NCI-H2196 treated with DMSO at 0.1 percent for 48 hours (cell line): ENCODE data around the gene KCNIP4.

Experiments
- DNase-seq: peaks from one replicate; lab custom pipeline; 2025; ENCODE audit not compliant: unreplicated experiment; lab: John Stamatoyannopoulos, UW

KCNIP4 gene

DNA sequence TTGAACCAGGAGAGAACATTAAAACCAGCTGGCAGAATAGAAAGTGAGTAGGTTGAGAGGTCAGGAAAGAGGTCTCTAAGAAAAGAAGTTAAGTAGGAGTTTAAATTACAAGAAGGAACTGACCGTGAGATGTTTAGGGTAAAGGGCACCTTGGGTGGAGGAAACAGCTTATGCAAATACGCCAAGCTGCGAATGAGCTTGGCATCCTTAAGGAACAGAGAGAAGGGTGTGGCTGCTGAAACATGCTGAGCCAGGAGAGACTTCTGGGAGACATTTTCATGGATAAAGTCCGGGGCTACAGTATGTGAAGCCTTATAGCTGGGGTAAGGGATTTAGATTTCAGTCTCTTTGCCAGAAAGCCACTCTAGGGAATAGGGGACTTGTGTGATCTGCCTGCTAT is 249.1 kb downstream of the KCNIP4 start:
- no peak for DNase-seq

DNA sequence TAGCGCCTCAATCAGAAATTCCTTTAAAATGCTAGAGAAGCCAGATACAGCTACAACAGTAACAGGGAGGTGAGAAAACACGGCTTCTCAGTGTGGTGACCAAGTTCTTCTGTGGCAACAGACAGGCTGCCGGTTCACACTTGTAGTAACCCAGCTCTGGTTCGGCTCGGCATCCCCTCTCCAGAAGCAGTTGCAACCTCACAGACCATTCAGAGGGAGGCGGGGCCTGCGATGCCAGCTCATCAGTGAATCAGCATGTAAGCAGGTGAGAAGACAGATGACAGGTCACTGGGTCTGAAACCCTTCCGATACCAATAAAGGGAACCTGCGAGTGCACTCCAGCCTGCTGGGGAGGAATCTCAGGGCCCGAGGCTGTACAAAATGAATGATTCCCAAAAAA is 251.0 kb downstream of the KCNIP4 start:
- DNase-seq, result no peak

DNA sequence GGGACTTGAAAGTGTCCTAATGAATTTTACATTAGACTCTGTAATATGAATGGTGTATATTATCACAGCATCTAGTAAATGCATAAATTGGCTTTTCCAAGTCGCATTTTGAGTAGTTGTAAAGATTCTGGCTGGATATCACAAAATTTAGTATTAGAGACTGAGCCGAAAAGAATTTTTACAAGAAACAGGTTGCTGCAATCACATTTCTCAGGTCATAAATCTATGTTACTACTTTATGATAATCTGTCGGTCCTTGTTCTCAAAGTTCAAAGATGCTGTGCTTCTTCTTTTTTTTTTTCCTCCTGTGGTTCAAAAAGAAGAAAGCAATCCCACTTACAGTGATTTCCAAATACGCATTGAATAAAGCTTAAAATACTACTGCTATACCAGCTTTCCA is 253.4 kb downstream of the KCNIP4 start:
- DNase-seq, result no peak

DNA sequence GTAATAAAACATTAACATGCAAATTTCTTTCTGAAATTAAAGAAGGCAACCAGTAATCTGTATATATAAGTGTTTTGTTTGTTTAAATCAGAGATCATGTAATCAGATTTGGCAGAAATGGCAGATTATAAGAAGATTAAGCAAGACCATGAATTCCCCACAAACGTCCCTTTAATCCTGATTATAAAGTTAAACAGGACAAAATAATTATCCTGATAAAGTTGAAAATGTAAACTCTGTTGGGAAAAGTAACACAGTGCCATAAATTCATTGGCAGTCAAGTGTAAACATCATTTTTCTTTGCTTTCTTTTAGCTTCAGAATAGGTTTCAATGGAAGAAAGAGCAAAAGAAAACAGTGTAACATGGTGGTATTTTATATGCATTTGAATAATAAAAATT is 256.3 kb downstream of the KCNIP4 start:
- DNase-seq, result no peak

DNA sequence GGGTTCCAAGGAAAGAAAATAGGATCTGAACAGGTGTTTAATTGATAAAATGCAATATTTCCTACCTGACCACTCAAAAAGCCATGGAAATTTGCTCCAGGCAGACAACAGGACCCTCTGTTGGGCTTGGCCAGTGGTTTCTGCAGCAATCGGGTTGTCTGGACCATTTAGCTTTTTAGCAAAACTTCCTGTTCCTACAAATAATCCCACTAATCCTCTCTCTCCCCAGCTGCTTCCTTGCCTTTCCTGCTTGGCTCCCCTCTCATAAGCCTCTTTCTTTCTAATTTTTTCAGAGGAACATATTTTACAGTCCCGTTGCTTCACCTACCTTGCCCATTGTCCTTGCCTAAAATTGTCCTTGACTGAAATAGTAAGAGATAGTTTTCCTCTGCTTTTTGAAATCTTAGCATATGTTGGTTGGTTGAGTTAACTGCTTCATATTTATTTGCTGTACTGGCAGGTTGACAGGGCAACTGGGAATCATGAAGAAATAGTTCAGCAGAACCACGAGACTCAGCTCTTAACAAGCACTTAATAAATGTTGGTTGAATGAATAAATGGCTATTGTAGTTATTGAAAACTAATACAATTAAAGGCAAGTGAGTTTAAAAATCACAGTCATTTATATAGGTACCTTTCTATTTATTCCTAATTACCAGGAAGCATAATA is 259.8 kb downstream of the KCNIP4 start:
- no peak for DNase-seq

DNA sequence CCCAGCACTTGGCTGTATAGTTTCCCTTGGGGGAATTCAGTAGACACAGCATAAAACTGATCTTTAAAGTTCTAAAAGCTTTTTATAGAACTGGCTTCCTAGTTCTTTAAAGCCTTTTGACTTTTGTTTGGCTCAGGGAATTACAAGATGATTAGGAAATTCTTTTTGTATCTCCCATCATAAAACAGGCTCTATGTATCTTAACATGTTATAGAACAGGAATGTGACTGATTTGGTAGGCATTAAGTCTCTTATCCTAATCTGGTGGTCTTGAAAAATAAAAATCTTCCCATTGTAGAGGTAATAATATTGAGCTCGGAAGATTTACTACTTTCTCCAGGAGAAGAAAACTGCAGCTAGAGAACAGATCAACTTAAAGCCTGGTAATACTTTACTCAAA is 262.7 kb downstream of the KCNIP4 start:
- DNase-seq, result no peak

DNA sequence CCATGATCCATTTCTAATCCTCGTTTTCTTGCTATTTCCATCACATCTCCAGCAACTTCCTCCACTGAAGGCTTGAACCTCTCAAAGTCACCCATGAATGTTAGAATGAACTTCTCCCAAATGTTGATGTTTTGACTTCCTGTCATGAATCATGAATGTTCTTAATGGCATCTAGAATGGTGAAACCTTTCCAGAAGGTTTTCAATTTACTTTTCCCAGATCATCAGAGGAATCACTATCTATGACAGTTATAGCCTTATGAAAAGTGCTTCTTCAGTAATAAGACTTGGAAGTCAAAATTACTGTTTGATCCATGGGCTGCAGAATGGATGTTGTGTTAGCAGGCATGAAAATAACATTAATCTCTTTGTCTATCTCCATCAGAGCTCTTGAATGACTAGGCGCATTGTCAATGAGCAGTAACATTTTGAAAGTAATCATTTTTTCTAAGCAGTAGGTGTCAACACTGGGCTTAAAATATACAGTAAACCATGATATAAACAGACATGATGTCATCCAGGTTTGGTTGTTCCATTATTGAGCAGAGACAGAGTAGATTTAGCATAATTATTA is 268.2 kb downstream of the KCNIP4 start:
- DNase-seq, result no peak

DNA sequence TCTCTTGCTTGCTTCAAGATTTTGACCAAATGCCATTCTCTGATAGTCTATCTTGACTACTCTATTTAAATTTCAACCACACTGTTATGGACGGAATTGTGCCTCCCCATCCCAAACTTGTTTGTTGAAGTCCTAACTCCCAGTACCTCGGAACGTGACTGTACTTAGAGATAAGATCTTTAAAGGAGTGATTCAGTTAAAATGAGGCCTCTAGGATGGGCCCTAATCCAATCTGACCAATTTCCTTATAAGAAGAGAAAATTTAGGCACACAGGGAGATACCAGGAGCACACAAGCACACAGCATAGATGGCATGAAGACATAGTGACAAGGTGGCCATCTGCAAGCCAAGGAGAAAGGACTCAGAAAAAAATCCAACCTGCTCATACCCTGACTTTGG is 269.9 kb downstream of the KCNIP4 start:
- DNase-seq, result no peak

DNA sequence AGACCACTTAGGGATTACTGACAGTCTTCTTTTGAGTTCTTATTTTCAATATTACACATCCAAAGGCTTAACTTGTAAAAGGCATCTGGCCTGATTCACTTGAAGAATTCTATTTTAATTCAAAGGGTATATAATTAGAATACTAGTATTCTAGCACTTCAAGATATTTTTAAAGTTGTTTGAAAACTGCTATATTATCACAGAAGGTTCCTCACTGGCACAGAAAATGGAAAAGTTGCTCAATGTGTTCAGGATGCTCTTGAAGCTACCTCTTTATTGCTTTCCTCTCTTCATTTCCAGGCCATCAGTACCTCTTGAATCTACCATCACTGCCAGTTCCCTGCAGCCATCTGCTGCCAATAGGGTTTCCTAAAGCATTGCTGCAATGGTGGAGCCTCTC is 271.4 kb downstream of the KCNIP4 start:
- DNase-seq, result no peak

DNA sequence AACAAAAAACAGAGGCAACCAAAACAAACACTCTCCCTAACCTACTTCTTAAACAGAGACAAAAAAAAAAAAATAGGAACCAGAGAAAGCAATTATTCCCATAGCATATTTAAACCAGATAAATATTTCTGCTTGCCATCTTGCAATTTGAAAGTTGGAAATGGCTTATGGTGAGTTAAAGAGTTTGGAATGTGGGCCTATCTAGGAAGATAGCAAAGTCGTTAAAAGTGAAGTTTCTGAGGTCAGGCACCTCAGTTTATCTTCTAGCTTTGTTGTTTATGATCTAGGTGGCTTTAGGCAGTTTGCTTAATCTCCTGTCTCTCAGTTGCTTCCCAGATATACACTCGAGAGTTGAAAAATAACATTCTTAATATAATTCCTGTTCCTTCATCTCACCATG is 284.2 kb downstream of the KCNIP4 start:
- no peak for DNase-seq

DNA sequence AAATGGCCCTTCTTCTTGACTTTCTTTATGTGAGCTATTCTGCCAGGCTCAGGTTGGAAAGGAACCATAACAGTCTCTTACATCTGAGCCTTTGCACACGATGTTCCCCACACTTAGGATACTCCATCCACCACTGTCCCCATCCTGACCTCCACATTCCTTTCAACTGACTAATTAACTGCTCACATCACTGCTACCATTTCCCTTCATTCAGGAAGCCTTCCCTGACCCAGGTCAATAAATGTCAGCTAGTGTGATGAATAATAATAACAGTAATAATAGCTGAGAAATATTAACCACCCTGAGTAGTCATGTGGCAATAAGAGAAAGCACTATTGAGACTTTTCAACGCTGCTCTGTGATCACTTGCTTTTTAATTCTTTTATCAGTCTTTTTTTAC is 291.7 kb downstream of the KCNIP4 start:
- DNase-seq, result no peak

DNA sequence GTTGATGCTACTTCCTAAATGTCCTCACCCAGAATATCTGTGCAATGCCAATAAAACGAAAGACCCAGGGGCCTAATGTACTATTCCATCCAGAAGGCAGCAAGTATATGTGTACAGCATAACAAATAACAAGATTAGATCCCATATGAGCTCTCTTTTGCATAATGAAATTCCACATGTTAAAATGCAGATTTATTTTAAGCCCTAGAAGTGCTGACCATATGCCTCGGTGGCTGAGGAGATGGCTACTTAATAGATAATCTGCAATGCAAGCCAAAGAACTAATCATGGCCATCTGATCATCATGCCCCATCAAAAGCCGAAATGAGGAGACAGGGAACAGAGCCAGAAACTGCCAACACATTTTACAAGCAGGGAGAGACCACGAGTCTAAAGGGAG is 293.5 kb downstream of the KCNIP4 start:
- no peak for DNase-seq

DNA sequence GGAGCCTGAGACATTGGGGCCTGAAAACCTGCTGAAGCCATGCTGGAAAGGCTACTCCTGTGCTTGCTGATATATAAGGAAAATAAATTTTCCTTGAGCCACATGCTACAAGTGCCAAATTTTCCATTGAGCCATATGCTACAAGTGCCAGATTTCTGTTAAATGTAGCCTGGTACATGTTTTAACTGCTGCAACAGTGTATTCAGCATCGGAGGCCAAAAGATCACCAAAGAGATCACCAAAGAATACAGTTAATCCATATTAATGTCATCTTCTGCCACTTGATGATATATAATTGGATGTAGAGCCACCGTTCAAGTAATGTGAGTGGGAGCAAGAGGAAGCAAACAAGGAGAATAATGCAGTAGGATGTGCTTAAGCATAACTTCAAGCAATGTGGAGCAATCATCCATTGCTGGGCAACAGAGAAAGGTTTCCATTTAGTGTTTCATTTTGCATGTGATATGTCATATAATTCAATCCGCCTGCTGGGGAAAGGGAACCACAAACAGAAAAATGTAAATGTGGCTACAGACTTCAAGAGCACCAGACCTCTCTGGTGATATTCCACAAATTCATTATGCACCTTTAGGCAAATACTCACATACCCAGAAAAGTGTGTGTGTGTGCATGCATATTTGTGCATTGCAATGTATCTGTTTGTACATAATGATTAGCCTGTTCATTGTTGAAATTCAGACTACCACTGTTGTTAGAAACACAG is 295.9 kb downstream of the KCNIP4 start:
- DNase-seq, result no peak

DNA sequence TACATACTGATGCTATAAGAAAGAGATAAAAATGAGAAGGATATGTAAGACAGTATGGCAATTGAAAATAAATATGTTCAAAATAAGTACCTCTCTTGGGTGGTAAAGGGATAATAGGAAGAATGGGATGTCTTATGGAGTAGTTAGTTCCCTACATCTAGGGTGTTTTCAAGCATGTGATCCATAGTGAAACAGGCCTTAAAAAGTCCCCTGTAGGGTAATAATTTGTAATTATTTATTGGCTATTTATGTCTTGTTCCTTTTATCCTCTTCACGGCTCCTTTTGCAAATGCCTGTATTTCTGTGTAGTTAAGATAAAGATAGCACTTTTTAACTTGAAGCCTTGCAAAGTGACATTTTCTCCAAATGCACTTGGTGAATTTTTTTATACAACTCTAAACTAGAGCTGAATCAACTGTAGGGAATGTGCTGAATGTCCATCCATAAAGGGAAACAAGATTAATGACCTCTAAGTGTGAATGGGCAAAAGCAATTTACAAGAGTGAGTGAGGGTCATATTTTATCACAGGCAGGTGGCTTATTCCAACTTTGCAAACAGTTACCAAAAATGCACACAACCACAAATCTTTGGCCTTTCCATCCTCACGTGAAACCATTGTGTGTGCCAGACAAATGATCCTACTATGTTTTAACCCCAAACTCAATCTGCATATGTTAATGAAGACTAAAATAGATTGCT is 299.0 kb downstream of the KCNIP4 start:
- no peak for DNase-seq

DNA sequence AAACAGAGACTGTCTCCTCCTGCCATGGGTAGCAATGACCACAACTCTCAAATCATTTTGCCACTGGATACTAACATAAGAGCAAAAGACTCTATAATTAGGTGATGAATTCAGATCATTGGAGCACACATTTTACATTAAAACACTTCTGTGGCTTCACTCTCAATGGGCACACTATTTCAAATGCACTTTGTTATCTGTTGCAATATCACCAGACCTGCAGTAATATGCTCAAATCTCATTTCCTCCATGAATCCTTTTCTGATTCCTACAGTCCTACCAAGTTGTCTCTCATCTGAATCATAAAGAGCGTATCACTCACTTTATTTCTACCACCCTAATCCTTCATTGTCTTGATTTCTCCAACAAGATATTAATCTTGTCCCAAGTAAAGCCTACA is 302.8 kb downstream of the KCNIP4 start:
- DNase-seq, result no peak

DNA sequence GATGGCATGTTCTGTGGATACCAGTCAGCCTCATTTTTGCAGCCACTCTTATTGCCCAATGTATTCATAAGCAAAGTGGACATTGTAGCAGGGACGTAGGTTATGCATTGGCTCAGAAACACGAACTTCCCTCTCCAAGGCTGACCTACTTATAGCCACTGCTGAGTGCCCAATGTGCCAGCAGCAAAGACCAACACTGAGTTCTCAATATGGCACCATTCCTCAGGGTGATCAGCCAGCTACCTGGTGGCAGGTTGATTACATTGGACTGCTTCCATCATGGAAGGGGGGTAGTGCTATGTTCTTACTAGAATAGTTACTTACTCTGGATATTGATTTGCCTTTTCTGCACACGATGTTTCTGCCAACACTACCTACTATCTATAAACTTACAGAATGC is 306.9 kb downstream of the KCNIP4 start:
- DNase-seq, result no peak

DNA sequence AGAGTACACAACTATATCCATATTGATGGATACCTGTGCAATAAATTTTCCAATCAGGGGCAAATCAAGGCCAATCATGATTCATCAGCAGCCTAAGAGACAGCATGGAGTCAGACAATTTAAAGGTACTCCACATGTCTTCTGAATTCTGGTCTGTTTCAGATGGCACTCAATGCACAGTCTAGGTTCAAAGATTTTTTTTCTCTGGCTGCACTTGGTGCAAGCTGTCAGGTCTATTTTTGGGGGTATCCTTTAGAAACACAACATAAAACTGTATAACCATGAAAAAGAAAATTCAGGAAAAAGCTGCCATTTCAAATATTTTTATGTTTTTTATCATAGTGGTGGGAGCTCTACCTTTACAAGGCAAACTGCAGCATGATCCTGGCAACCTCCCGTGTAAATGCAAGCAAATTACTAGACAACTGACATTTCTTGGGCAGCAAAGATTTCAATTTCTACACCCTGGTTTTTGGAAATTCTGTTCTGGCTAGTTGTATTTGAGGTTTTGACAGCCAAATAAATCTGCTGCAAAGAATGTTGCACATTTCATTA is 310.3 kb downstream of the KCNIP4 start:
- DNase-seq, result no peak

DNA sequence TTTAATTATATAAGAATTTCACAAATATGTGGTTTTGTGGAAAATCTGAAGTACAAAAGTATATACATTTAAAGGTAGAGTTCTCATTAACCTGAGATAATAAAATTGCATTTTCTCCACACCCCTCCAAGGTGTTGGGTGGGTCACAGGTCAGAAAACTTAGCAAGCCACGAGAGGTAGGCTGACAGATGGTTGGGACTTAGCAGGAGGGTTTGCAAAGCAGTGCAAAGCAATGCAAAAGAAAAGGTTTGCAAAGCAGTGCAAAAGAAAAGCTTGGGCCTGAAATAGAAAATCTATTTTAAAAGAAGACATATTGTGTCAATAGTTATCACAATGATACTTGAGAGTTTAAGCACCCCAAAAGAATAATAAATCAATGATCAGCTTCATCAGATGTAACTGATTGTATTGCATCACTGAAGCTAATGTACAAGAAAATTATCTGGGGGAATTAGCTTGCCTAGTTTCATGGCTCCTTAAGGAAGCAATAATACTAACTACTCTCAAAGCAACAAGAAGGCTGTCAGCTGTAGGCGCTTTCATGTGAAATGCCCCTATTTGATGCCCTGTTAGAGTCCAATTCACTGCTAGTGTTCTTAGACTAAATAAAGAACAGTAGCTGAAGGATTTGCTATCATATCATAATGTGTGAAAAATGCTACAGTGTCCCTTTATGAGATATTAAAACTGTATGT is 319.5 kb downstream of the KCNIP4 start:
- no peak for DNase-seq

DNA sequence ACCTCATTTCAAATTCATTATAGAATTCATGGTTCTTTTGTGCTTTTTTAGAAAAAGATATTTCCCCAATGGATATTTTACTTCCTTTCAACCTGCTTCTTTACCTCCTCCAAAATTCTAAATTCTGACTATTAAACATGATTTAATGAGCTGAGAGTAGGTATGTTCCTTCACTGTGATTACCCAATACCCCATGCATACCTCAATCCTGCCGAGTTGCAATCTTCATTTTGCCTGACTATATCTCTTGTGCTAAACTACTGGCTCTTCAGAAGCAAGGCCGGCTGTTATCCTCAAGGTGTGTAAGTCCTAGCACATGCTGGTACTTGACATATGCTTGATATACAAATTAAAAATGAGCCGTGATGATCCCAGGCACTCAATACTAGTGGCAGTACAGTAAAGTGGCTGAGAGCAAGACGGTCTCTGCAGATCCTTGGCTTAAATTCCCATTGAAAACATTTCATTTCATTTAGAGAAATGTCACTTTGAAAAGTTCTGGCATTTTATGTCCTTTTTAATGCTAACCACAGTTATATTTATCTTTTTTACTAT is 320.4 kb downstream of the KCNIP4 start:
- no peak for DNase-seq

DNA sequence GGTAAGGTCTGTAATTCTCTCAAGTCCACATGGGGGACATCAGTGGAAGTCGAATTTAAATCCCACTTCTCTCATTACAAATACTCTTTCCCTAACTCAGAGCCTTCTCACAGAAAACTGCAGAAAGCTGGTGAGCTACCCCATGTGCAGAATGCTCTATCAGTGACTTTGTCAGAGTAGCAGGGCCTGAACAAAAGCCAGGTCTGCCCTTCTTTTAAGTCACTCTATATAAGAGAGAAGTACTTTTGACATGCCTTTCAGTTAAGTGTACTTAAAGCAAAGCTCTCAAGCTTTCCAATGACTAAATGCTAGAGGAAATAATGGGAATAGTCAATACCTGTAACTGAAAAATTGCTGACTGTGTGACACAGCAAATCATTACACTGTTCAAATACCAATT is 323.1 kb downstream of the KCNIP4 start:
- DNase-seq, result no peak

DNA sequence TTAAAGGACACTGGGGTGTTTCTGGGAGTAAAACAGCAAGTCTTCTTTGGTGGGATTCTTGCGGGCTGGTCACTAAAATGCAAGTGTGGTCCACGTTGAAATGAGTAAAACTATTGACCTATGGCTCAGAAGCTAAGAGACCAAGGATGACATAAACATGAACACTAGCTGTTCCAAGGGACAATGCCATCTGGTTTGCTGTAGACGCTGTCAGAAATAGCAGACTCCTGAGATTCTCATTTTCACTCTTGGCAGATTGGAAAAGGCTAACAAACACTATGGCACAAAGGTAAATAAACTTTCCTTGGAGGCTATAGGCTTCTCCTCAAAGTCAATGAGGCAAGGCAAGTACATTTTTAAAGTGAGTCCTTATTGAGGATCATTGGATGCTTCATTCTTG is 343.6 kb downstream of the KCNIP4 start:
- no peak for DNase-seq
